22Rv1 (cell line): ENCODE measurements around the gene THEMIS.

Source experiments
- CTCF ChIP-seq: fragments of 450-650 bp; IDR thresholded peaks from 2 replicates; pipeline ENCODE4 v1.5.1; 2017; ENCODE audit warnings: mild to moderate bottlenecking
- ZFX ChIP-seq: fragments of 450-650 bp; IDR thresholded peaks from 2 replicates; pipeline ENCODE4 v1.6.1; 2017; ENCODE audit warnings: antibody characterized with exemption, borderline replicate concordance

GRCh38 chr6:127686084-127686483, 214.8 kb downstream of the THEMIS start:
- TF ChIP-seq CTCF = no peak
- no peak for TF ChIP-seq ZFX
